Stimulated activated CD8-positive, alpha-beta memory T cell treated with anti-CD3 and anti-CD28 coated beads, Interleukin-12 subunit alpha, Interleukin-12 subunit beta, amount 100 ng/mL, for 24 hours (primary cell): ENCODE measurements around the gene SREK1.
"Not testable (repeated sequence)": the region's sequence is repeated elsewhere in the genome, so short reads cannot be mapped to it uniquely, and the experiment has no call there.

ENCODE experiments used
- DNase-seq: peaks from one replicate; pipeline ENCODE4 v3.0.0-alpha.2; 2020; ENCODE audit errors: extremely low read depth

SREK1 gene

DNA sequence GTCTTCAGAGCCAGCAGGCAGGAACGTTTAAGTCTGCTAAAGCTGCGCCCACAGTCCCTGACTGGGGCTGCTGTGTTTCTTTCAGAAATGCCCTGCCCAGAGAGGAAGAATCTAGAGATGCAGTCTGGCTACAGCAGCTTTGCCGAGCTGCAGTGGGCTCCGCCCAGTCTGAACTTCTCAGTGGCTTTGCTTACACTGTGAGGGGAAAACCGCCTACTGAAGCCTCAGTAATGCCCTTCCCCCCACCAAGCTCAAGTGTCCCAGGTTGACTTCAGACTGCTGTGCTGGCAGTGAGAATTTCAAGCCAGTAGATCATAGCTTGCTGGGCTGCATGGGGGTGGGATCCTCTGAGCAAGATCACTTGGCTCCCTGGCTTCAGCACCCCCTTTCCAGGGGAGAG is 78.4 kb downstream of the SREK1 start:
- DNase-seq, result no peak

DNA sequence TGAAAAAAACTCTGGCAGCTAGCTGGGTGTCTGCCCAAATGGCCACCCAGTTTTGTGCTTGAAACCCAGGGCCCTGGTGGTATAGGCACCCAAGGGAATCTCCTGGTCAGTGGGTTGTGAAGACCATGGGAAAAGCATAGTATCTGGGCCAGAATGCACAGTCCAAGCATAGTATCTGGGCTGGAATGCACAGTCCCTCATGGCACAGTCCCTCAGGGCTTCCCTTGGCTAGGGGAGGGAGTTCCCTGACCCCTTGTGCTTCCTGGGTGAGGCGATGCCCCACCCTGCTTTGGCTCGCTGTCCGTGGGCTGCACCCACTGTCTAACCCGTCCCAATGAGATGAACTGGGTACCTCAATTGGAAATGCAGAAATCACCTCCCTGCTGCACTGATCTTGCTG is 78.8 kb downstream of the SREK1 start:
- DNase-seq, result not testable (repeated sequence)

DNA sequence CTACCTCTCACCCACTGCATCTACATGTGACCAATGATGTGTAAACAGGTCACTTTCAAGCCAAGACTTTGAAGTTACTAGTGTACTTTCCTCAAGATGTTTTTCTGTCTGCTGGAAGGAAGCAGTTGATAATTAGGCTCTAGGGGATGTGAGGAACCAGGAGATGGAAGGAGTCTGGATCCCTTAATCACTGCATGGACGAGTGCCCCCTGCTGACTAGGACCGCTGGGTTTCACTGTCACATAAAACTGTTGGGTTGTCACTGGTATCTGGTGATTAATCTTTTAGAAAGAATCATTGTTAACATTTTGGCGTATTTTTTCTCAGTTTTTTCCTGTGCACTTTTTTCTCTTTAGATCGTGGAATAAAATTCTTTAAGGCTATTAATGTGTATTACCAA is 79.5 kb downstream of the SREK1 start:
- no peak for DNase-seq

DNA sequence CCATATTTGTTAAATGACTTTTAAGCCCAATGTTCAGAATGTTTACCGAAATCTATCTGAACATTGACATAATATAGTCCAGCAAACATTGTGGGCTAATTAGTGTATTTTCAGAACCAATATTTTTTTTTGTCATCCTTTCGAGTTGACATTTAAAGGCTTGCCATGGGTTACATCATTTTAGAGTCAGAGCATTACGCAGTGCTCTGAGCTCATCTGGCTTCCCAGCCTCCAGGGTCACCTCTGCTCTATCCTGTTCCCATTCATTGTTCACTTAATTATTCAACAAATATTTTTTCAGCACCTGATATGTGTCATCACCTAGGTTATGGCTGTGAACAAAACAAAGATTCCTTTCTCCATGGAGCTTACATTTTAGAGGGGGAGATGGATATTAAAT is 80.2 kb downstream of the SREK1 start:
- DNase-seq, result no peak

DNA sequence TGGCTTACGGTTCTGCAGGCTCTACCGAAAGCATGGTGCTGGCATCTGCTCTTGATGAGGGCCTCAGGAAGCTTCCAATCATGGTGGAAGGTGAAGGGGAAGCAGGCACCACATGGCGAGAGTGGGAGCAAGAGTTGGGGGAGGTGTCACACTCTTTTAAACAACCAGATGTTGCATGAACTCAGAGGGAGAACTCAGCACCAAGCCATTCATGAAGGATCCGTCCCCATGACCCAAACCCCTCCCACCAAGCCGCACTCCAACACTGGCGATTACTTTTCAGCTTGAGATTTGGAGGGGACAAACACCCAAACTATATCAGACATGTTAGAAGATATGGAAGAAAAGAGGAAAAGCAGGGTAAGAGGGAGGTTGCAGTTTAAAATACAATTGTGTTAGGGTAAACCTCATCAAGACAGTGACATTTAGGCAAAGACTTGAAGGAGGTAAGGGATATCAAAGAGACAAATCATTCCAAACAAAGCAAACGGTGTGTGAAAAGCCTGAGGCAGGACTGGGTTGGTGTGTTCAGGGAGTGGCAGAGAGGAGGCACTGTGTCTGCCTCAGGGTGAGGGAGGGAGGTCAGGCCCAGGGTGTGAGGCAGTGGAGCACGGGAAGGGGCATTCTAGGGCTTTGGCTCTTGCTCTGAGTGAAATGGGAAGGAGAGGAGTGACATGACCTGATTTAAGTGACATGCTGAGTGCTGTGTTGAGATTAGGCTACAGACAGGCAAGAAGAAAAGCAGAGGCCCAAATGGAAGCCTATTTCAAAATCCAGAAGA is 80.9 kb downstream of the SREK1 start:
- DNase-seq, result no peak

DNA sequence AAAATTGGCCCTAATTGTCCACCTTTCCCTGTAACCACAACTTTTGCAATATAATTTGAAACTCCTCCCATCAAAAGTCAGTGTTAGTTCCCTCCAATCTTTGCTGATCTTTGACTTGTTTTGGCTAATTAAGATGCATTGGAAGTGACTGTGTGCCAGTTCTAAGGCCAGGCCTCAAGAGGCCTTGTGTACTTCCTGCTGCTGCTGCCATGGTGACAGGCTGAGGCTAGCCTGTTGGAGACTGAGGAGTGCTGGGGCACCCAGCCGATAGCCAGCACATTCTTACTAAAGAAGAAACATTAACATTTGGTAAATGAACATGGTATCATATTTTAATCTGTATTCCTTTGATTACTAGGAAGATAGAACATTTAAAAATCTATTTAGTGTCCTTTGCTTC is 86.5 kb downstream of the SREK1 start:
- no peak for DNase-seq

DNA sequence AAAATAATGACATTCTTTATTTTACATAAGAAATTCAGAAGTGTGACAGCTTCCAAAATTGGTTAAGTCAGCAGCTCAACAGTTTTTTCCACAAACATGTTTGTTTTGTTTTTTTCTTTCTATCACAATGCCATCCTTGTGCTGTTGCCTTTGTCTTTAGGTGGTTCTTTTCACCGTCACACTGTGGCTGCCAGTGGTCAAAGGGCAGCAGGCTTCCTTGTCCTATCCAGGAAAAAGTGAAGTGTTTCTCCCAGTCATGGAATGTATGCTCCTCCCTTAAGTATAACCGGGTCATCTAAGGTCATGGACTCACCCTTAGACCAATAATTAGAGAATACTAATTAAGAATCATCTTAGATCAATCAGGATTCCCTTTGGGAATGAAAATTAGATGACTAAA is 87.4 kb downstream of the SREK1 start:
- no peak for DNase-seq

DNA sequence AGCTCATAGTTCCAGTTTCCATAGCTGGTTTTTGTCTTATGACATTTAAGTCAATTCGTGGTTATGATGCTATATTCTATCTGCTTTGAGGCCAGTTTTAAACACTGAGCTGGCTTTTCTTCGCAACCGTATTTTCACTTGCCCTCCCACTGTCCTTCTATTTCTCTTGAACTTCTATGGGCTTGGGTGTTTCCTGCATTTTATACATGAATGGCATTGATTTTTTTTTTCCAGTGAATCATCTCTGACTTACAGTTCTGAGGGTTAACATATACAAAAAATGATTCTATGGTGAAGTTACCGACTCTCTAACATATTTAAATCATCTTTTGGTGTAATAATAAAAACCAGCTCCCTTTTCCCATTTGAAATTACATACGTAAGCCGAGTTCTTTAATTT is 88.2 kb downstream of the SREK1 start:
- DNase-seq, result no peak

DNA sequence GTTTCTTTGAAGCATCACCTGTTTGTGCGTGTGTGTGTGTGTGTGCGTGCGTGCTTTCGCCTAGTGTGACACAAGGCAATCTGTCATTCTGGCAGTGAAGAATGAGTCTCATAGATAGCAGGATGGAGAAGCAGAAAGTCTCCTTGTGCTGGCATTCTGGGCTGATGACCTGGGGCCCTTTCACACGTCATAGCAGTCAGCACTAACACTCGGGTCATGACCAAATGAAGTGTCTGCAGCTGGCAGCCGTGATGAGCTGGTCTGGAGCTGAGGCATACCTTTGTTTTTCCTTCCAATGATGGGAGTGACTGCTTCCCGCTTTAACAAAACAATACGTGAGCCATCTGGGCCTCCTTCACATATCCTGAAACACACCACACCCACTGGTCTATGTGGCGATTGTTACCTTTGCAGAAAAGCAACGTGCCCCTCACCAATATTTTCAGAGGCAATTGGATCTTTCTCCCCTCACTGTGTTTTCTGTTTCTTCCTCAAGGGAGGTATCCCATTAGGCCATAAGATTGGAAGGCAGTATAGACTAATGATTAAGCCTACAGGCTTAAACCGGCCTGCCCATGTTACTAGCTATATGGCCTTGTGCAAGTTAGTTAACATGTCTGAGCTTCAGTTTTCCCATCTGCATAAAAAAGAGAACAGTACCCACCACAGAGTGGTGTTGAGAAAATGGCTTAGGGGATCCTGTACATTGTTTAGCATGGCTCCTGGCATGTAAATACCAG is 88.8 kb downstream of the SREK1 start:
- no peak for DNase-seq
